Spinal cord (tissue), 10 donors: ENCODE measurements around the gene ZIC2. TPM values are rescaled to one million over a fixed set of nuclear protein-coding genes. Genes with fewer than 3 reads are reported as not detected.
A peak's percentile ranks its signal among the peaks of the same experiment; 100 is the strongest.

Experiments used
- DNase-seq, 6 donors: peaks; one replicate each; pipeline versions ENCODE4 v3.0.0 to v3.0.0-alpha.2; 2013 to 2015; ENCODE audit warnings: low spot score in 6 of 6, low read depth in 4 of 6
- H3K27ac ChIP-seq: one replicate; pipeline ENCODE4 v1.5.1; 2013; ENCODE audit warnings: low read depth, low read length, control low read depth
- H3K27me3 ChIP-seq: one replicate; pipeline ENCODE4 v1.6.1; 2013; ENCODE audit warnings: low read length; ENCODE audit not compliant: control insufficient read depth, insufficient read depth
- H3K36me3 ChIP-seq: one replicate; pipeline ENCODE4 v1.6.1; 2013; ENCODE audit warnings: low read length; ENCODE audit not compliant: control insufficient read depth, insufficient read depth
- H3K4me1 ChIP-seq: one replicate; pipeline ENCODE4 v1.6.1; 2013; ENCODE audit warnings: low read length; ENCODE audit not compliant: control insufficient read depth, insufficient read depth
- H3K4me3 ChIP-seq: one replicate; pipeline ENCODE4 v1.5.1; 2013; ENCODE audit warnings: low read depth, low read length, control low read depth
- H3K9me3 ChIP-seq: one replicate; pipeline ENCODE4 v1.6.1; 2013; ENCODE audit warnings: low read length; ENCODE audit not compliant: control insufficient read depth, insufficient read depth
- WGBS: methylation state at CpG from one replicate; pipeline ENCODE4 v1.1.5; 2013; ENCODE audit warnings: missing lambda C conversion rate; ENCODE audit not compliant: insufficient coverage; 5-methylcytosine and 5-hydroxymethylcytosine counted together
- polyA plus RNA-seq, 2 donors: library from polyadenylated mRNA; unstranded; fragments of 120-200 nt; gene quantifications; one replicate each; pipeline ENCODE4 v1.2.1, GENCODE V29; 2013; ENCODE audit not compliant: insufficient read length in 2 of 2
- total RNA-seq, 2 donors: library from RNA; depleted of rRNA in 1 of 2; stranded (reverse); fragments of 120-200 nt in 1 of 2; fragments of >200 nt in 1 of 2; gene quantifications; one replicate each; pipeline versions ENCODE4 v1.2.3 to v1.2.4, GENCODE V29; 2013 to 2014
- donor health status: healthy.

Gene ZIC2
- total and polyA plus RNA-seq, 4 donors: 23.2 to 102 (median 54.2) TPM

- 10% methylated on average over 7 of the region's 18 CpGs for WGBS
- H3K27ac ChIP-seq: peak overlapping the region; percentile 75
- peak overlapping the region; percentile 37 for H3K4me3 ChIP-seq
- H3K4me1 ChIP-seq: peaks cover 36% of the 10 kb centered on the region
- H3K27me3 ChIP-seq: peaks cover 92% of the 10 kb centered on the region
- peak in 1 of 6 donors; percentile 50 for DNase-seq
- peaks cover 3% of the 10 kb centered on the region for H3K36me3 ChIP-seq
- no peaks in the 10 kb centered on the region for H3K9me3 ChIP-seq
Observed at GRCh38 chr13:99972190-99972731, 9.3 kb upstream of the ZIC2 start.

GRCh38 chr13:99973163-99973807 is 8.3 kb upstream of the ZIC2 start:
- Histone ChIP-seq H3K36me3 (peaks cover 3% of the 10 kb centered on the region), H3K27me3 (peaks cover 92% of the 10 kb centered on the region), H3K4me3 (no peak overlapping the region), H3K4me1 (peaks cover 33% of the 10 kb centered on the region), H3K9me3 (no peaks in the 10 kb centered on the region), H3K27ac (peak overlapping the region; percentile 43)
- WGBS: no CpG with 5 or more reads among the region's 11 CpGs
- DNase-seq: peak in 1 of 6 donors; percentile 73

- H3K4me1 ChIP-seq: peaks cover 29% of the 10 kb centered on the region
- no peaks in the 10 kb centered on the region for H3K9me3 ChIP-seq
- H3K36me3 ChIP-seq: peaks cover 3% of the 10 kb centered on the region
- no peak for DNase-seq
- peak overlapping the region; percentile 16 for H3K27ac ChIP-seq
- H3K4me3 ChIP-seq: no peak overlapping the region
- no CpG with 5 or more reads among the region's 6 CpGs for WGBS
- peaks cover 93% of the 10 kb centered on the region for H3K27me3 ChIP-seq
Observed at GRCh38 chr13:99973808-99974185, 7.8 kb upstream of the ZIC2 start.

- DNase-seq: peak in 1 of 6 donors; percentile 20
- Histone ChIP-seq H3K4me3 (no peak overlapping the region), H3K36me3 (no peaks in the 10 kb centered on the region), H3K27ac (peak overlapping the region; percentile 74), H3K27me3 (peaks cover 93% of the 10 kb centered on the region), H3K4me1 (peaks cover 29% of the 10 kb centered on the region), H3K9me3 (no peaks in the 10 kb centered on the region)
- WGBS: 36% methylated on average over 9 of the region's 18 CpGs
Observed at GRCh38 chr13:99974296-99974938, 7.2 kb upstream of the ZIC2 start.

- peaks cover 93% of the 10 kb centered on the region for H3K27me3 ChIP-seq
- 19% methylated on average over 33 of the region's 34 CpGs for WGBS
- H3K36me3 ChIP-seq: no peaks in the 10 kb centered on the region
- H3K9me3 ChIP-seq: no peaks in the 10 kb centered on the region
- H3K27ac ChIP-seq: peak overlapping the region; percentile 74
- H3K4me3 ChIP-seq: no peak overlapping the region
- peak in 1 of 6 donors; percentile 3 for DNase-seq
- peaks cover 31% of the 10 kb centered on the region for H3K4me1 ChIP-seq
Observed at GRCh38 chr13:99974939-99975561, 6.5 kb upstream of the ZIC2 start.

- WGBS: 56% methylated on average over 16 of the region's 19 CpGs
- H3K9me3 ChIP-seq: no peaks in the 10 kb centered on the region
- H3K4me1 ChIP-seq: peaks cover 32% of the 10 kb centered on the region
- no peaks in the 10 kb centered on the region for H3K36me3 ChIP-seq
- H3K4me3 ChIP-seq: no peak overlapping the region
- H3K27me3 ChIP-seq: peaks cover 91% of the 10 kb centered on the region
- peak overlapping the region; percentile 74 for H3K27ac ChIP-seq
- no peak for DNase-seq
Observed at GRCh38 chr13:99975626-99976025, 6.0 kb upstream of the ZIC2 start.

GRCh38 chr13:99976575-99976974 is 5.0 kb upstream of the ZIC2 start:
- no CpG with 5 or more reads among the region's 5 CpGs for WGBS
- no peaks in the 10 kb centered on the region for H3K36me3 ChIP-seq
- H3K4me3 ChIP-seq: no peak overlapping the region
- DNase-seq: peak in 2 of 6 donors; percentile 18 to 27
- H3K27ac ChIP-seq: peak overlapping the region; percentile 74
- H3K4me1 ChIP-seq: peaks cover 35% of the 10 kb centered on the region
- no peaks in the 10 kb centered on the region for H3K9me3 ChIP-seq
- peaks cover 93% of the 10 kb centered on the region for H3K27me3 ChIP-seq

GRCh38 chr13:99977334-99977911 is 4.2 kb upstream of the ZIC2 start:
- Histone ChIP-seq H3K27ac (peak overlapping the region; percentile 74), H3K36me3 (no peaks in the 10 kb centered on the region), H3K4me1 (peaks cover 30% of the 10 kb centered on the region), H3K4me3 (peak overlapping the region; percentile 50), H3K9me3 (no peaks in the 10 kb centered on the region), H3K27me3 (peaks cover 86% of the 10 kb centered on the region)
- 51% methylated on average over 3 of the region's 7 CpGs for WGBS
- peak in 1 of 6 donors; percentile 21 for DNase-seq

- no peaks in the 10 kb centered on the region for H3K9me3 ChIP-seq
- H3K36me3 ChIP-seq: no peaks in the 10 kb centered on the region
- peaks cover 86% of the 10 kb centered on the region for H3K27me3 ChIP-seq
- WGBS: 23% methylated on average over 43 of the region's 52 CpGs
- peaks cover 35% of the 10 kb centered on the region for H3K4me1 ChIP-seq
- peak in 2 of 6 donors; percentile 30 to 59 for DNase-seq
- peak overlapping the region; percentile 50 for H3K4me3 ChIP-seq
- peak overlapping the region; percentile 74 for H3K27ac ChIP-seq
Observed at GRCh38 chr13:99977912-99978798, 3.4 kb upstream of the ZIC2 start.
